Left kidney (tissue), 2 donors: ENCODE results near the gene CTNNA2. TPM values are rescaled to one million over a fixed set of nuclear protein-coding genes. Genes with fewer than 3 reads are reported as not detected.
"Not testable (repeated sequence)": the region's sequence is repeated elsewhere in the genome, so short reads cannot be mapped to it uniquely, and the experiment has no call there.

ENCODE experiments used
- DNase-seq: peaks from one replicate; pipeline ENCODE4 v3.0.0-alpha.2; 2013
- polyA plus RNA-seq: library from polyadenylated mRNA; unstranded; fragments of 120-200 nt; gene quantifications from one replicate; pipeline ENCODE4 v1.2.1, GENCODE V29; 2013; ENCODE audit not compliant: insufficient read length

CTNNA2 gene
- polyA plus RNA-seq, 1 donor = 3.9 TPM

DNA sequence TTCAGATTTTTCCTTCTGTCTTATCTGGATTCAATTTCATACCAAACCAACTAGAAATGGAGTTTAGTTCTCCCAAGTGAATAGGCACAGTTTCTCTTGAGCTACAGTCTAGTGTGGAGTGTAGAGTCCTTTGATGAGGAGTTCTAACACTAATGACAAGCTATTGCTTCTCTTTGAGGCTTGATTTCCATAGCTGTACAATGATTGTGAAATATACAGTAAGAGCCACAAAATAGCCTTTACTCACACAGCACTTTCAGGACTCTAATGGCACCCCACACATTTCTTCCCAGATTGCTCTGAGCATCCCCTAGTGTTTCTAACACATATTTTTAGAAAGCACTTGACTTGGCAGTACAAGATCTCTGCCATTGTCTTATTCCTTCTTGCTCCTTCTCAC is 638.4 kb downstream of the CTNNA2 start:
- no peak for DNase-seq

DNA sequence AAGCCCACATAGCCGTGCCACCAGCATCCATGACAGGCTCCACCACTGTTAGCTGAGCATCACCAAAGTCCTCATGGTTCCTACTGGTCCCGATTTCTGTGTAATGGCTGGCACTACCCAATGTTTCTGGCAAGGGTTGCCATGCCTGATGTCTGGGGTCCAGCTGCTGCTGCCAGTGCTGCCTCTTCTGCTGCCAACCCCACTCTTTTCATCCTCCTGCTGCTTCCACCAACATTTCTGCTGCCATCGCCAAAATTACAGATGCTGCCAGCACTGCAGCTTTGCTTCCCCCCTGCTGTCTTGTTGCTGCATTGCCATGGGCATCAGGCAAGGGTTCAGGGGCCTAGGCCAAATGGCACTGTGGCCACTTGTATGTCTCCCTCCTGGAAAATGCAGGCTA is 638.8 kb downstream of the CTNNA2 start:
- no peak for DNase-seq

DNA sequence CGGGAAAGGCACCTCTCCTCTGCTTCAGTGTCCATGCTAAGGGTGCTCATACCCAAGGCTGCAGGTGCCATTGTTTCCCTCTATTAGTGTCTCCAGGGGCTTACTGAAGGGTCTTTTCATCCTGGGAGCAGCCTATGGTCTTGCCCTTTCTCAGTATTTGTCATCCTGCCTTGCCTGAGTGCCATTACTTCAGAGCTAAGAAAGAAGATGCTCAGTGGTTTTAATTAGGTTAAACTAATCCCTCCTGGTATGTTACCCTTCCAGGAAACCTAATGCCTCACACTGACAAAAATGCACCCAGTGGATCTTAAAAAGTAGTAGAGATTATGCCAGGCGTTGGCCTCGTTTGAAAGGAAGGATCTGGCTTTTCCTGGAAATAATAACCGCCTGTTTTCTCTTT is 640.3 kb downstream of the CTNNA2 start:
- DNase-seq = no peak

DNA sequence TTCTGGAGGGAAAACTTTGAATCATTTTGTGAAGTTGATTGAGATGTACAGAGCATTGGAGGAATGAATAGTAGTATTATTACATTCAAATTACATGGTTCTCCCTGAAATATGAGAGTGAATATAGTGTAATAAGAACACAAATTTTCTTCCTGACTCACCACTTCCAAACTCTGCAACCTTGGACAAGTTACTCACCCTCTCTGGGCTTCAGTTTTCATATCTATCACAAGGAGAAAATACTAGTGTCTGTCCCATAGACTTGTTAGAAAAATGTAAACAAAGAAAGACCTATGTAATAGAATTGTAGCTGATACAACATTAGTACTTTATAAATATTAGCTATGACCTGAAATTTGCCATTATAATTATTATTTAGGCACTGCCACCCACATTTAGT is 640.9 kb downstream of the CTNNA2 start:
- no peak for DNase-seq

GRCh38 chr2:80154231-80154915 is 641.5 kb downstream of the CTNNA2 start:
- no peak for DNase-seq

DNA sequence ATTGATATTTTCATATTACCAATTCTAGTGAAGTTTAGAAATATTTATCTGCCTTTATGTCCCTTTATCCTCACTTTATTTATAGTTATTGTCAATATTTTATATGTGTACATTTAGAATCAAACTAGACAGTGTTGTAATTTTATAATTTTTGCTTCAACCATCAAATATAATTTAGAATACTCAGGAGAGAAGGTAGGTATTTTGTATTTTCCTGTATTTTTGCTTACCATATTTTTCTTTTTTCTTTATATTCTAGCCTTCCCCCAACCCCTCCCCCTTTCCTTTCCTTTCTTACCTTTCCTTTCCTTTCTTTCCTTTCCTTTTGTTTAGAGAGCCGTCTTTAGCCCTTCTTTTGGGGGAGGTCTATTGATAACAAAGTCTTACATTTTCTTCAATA is 651.5 kb downstream of the CTNNA2 start:
- DNase-seq = no peak

DNA sequence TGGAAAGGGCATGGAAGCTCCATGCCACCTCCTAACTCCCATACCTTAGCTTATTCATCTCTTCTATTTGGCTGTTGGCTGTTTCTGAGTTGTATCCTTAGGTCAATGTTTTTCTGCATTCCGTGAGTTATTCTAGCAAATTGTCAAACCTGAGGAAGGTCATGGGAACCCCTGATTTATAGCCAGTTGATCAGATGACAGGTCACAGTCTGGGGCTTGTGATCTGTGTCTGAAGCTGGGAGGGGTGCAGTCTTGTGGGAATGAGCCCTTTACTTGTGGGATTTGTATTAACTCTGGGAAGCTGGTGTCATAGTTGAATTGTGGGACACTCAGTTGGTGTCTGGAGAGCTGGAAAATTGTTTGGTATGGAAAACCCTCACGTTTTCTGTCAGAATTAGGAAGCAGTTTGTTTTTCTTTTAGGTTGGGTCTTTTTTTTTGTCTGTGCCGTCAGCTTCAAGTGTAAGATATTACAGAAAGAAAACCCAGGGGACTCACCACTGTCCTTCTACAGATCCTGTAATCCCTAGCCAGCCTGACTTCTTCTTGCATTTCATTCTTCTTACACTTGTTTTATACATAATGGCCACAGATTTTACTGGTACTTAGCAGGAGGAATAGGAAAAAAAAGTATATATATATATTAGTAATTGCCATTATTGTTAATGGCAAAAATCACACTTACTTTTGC is 653.8 kb downstream of the CTNNA2 start:
- no peak for DNase-seq

DNA sequence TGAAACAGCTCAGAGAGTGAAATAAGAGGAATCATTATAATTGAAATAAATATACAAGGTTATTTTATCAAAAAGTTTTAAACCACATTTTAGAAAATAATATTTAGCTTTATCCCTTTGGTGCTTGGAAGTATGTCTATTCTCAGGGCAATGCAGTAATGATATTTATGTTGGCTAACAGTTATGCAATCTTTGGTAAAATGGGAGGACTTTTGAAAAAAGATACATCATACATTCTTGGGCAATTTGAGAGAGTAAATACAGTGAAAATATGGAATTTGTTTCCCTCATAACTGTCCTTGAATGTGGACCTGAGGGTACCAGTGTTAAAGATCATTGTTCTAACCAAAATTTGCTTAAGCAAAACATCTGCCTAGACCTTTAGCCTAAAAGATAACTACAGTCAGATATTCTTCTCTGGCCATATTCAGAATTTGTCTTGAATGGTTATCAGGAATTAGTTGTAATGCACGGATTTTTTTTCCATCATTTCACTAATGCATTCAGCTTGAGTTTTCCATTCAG is 654.5 kb downstream of the CTNNA2 start:
- DNase-seq = no peak

- no peak for DNase-seq
These were observed 655.2 kb downstream of the CTNNA2 start for GRCh38 chr2:80168037-80168436.

DNA sequence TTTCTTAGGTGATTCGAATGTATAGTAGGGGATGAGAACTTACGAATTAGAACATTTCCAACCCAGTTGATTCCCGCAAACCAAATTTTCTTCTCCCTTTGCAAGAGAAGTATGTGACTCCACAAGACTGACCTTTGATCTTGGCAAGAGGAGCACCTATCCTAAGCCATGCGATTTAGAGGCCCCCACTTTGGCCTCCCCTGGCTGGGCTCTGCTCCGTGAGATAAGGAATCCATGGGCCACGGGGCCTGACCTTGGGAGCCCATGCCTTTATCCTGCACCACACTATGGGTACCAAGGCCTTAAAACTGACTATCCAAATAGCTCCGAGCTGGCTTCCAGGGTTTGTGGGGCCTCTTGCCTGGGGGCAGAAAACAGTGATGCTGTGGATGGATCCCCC is 656.0 kb downstream of the CTNNA2 start:
- DNase-seq = no peak

DNA sequence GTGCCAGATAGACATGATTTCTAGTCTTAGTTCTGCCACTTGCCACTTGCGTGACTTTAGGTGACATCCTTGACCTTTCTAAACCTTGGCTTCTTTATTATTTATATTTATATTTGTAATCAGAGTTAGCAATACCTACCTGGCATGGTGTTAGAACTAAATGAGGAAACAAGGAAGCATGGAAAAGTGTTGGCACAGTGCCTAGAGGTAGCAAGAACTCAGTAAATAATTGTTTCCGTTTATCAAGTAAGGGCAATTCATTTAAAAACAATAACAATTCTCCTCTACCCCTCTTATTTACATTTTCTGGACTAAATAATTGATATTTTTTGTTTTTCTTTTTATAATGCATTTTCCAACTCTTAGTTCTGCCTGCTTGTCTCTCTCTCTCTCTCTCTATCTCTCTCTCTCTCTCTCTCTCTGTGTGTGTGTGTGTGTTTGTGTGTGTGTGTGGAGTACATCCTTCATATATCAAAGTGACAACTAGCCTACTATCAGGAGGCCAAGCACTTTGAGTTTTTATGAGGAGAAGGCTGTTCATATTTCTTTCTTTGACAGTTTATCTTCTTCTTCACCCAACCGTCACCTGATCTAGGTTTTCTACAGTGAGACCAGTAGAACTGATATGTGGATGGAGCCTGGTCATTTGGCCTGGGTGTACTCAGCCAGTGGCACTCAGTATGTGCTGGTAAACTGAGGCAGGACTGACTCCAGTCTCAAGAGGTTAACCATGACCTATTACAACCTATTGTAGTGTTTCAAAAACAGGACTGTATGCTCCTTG is 657.2 kb downstream of the CTNNA2 start:
- no peak for DNase-seq

- DNase-seq = no peak
These were observed 672.2 kb downstream of the CTNNA2 start for GRCh38 chr2:80185091-80185490.

- DNase-seq = no peak
These were observed 673.4 kb downstream of the CTNNA2 start for GRCh38 chr2:80186262-80186661.

GRCh38 chr2:80187156-80187555 is 674.3 kb downstream of the CTNNA2 start:
- no peak for DNase-seq

GRCh38 chr2:80190166-80190565 is 677.3 kb downstream of the CTNNA2 start:
- no peak for DNase-seq

- no peak for DNase-seq
These were observed 680.7 kb downstream of the CTNNA2 start for GRCh38 chr2:80193566-80193965.

- DNase-seq = no peak
These were observed 682.2 kb downstream of the CTNNA2 start for GRCh38 chr2:80195034-80195433.

DNA sequence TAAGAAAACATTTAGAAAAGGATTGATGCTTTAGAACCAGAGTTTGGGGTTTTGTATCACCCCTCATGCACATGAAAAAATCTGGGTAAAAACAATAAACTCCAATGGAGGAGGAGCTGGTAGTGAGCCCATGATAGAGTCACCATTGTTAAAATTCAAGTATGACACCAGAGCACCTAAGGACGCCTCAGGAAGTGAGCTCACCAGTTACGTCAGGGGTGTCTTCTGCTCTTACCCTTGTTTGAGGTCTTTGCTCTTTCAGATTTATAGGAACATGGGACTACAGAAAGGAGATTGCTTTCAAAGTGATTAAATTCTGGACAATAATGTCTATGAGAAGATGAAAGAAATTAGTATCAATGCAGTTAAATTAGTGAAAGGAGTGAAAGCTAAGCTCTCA is 685.2 kb downstream of the CTNNA2 start:
- no peak for DNase-seq

- DNase-seq = no peak
These were observed 686.7 kb downstream of the CTNNA2 start for GRCh38 chr2:80199504-80199903.

GRCh38 chr2:80203929-80204328 is 691.1 kb downstream of the CTNNA2 start:
- DNase-seq = not testable (repeated sequence)

- DNase-seq = no peak
These were observed 692.6 kb downstream of the CTNNA2 start for GRCh38 chr2:80205498-80205897.

DNA sequence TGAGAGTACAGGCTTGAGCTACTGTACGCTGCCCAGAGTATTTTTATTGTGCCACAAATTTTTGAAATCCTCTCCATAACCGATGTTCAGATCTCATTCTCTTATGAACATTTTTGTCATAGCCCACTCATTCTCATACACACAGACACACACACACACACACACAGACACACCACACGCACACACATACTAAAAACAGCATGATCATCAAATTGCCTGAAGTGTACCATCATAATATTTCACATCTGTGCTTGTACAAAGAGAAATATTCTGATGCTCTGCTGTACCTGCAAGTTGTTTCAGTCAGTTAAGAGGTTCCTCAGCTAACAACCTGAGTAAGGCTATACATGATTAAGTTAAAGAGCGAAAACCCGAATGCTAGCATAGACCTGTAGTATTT is 696.6 kb downstream of the CTNNA2 start:
- no peak for DNase-seq

DNA sequence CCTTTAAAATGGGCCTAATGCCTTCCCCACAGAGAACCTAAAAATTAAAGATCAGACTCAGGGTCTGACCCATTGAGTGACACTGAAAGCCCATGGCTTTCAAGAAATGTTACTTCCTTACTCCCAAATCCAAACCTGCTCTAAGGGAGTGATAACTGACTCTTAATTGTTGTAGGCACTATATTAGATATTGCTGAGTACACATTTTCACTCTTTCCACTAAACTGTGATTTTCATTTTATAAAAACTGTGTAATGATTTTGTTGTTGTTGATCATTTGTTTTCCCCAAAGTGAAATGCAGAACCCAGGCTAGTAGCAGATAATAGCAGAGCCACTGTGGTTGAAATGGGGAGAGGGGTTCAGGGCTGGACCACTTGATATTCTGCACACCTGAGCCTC is 704.6 kb downstream of the CTNNA2 start:
- no peak for DNase-seq
